GM19324 (cell line): ENCODE results near the gene CASS4.
A peak's percentile ranks its signal among the peaks of the same experiment; 100 is the strongest.

ENCODE experiments used
- ATAC-seq: cut with Tn5 transposase; IDR thresholded peaks from one replicate; pipeline ENCODE4 v1.9.1; 2021; ENCODE audit warnings: mild to moderate bottlenecking, moderate library complexity; ENCODE audit not compliant: unreplicated experiment, low FRiP score

The CASS4 gene

GRCh38 chr20:56440346-56441007 is 28.4 kb downstream of the CASS4 start:
- ATAC-seq: no peak

DNA sequence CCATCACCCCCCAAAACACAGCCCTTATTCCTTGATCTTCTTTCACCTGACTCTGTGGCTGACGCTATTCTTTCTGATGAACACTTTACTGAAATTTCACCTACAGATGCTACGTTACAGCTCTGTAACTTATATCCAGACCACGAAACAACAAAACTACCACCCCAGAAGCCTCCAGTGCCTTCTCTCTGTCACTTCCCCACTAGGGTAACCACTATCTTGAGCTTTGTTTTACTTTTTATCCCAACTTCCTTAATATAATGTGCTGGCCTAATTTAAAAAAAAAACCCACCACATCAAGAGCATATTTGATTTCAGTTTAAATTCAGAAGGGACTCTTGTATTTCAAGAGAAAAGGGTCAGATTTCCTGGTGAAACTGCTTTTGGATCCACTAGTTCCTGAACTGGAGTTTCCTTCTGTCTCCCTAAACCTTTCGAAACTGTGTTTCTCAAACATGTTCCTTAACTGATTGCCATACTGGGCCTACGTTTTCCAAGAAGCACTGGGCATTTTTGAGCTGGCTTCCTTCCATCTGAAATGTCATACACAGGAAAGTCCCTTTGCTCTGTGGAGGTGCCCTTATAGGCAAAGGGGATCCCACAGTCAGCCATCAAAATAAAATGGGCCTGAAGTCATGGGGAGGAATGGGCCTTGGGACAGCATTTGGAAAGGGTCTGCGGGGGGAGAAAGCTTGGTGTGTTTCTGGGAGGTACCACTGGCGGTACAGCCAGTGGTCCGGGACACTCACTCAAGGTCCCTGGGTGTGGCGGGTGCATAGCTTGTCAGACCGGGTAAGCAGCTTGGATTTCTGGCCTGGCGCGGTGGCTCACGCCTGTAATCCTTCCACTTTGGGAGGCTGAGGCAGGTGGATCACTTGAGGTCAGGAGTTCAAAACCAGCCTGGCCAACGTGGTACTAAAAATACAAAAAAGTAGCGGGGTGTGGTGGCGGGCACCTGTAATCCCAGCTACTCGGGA is 30.6 kb downstream of the CASS4 start:
- no peak for ATAC-seq

GRCh38 chr20:56443654-56444540 is 31.8 kb downstream of the CASS4 start:
- ATAC-seq: no peak

- no peak for ATAC-seq
These were observed 33.1 kb downstream of the CASS4 start for GRCh38 chr20:56445130-56445529.

DNA sequence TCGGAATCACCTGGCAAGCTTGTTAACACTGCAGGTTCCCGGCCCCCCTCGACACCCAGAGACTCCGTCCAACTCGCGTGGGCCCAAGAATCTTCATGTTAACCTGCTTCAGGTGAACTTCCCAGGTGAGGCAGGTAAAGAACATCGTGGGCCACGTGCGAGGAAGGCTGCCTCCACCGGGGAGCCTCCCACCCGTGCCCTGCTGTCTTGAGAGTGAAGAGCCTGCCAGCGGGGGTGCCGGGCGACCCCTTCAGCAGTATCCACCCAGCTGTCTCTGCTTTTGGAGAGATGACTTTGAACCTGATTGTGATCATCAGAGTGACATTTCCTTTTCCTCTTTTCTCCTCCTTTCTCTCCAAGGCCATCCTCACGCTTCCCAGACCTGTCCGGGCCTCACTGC is 33.5 kb downstream of the CASS4 start:
- no peak for ATAC-seq

GRCh38 chr20:56447227-56447626 is 35.2 kb downstream of the CASS4 start:
- no peak for ATAC-seq

DNA sequence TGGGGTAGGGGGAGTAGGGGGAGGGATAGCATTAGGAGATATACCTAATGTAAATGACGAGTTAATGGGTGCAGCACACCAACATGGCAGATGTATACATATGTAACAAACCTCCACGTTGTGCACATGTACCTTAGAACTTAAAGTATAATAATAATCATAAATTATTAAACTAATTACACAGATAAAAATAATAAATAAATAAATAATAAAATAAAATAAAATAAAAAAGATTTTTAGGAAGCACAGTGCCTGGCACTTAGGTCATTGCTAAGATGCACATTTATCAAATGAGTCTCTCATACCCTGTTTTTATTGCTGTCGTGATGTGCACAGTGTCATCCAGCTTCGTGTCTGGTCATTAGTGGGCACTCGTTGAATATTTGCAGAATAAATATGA is 37.4 kb downstream of the CASS4 start:
- ATAC-seq: no peak

DNA sequence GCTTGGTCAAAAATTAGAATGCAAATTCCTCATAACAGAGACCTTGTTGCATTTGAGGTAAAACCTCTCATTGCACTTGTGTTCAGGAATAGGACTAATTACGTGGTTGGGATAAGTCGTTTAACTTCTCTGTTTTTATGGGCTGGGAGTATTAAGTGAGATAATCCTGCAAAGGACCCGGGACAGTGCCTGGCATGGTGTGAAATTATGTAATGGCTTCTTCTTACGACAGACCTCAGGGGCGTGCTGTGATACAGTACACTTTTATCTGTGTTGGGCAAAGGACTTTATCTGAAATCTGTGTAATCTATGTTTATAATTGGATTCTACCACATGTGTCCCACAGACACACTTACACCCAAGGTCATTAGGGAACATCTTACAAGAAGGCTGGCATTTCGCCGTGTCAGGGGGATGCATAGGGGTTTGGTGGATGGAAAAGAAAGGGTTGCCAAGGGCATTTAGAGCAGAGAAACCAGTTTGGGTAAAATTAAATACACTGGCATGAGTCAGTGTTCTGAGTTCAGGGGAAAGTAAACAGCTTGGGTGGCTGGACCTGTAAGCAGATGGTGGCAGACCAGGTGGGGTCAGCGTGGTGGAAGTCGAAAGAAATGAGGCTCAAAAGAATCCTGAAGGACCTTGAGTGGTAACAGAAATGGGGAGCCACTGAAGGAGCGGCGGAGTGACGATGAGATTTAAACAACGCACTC is 39.2 kb downstream of the CASS4 start:
- no peak for ATAC-seq

- no peak for ATAC-seq
These were observed 41.3 kb downstream of the CASS4 start for GRCh38 chr20:56453352-56453751.

GRCh38 chr20:56454754-56455153 is 42.7 kb downstream of the CASS4 start:
- ATAC-seq: no peak

GRCh38 chr20:56458206-56458821 is 46.3 kb downstream of the CASS4 start:
- no peak for ATAC-seq

DNA sequence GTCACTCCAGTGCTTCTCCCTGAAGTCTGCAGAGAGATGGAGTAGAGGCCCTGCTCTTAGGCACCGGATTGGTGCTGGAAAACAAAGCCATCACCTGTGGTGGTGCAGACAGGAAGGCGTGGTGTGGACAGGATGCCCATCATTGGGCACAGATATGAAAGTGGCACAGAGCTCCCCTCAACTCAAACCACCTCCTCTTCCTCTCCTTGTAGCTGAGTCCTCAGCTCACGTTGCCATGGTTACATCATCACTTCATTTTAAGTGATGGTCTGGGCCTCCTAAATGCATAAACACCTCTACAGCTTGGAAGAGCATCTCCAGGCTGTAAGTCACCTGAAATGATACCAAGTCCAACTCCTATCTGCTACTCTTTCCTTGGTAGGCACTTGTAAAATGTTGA is 48.4 kb downstream of the CASS4 start:
- ATAC-seq: no peak

GRCh38 chr20:56461576-56461975 is 49.5 kb downstream of the CASS4 start:
- ATAC-seq: no peak

DNA sequence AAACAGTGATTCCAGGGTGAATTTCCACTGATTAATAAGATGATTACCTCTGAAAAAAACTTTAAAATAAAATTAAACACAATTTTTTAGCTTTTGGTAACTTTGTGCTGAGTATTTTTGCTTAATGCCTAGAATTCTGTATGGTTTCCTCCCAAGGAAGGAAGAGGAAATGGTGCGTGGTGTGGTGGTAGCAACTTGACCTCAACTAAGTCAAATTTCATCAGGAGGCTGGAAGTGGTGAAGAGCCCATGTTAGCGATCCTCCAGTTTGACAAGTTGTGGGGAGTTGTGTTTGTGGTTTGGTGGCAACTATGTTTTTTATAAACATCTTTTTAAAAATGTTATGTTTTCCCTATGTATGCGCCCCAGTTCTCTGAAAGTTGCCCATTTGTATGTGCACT is 51.4 kb downstream of the CASS4 start:
- no peak for ATAC-seq

DNA sequence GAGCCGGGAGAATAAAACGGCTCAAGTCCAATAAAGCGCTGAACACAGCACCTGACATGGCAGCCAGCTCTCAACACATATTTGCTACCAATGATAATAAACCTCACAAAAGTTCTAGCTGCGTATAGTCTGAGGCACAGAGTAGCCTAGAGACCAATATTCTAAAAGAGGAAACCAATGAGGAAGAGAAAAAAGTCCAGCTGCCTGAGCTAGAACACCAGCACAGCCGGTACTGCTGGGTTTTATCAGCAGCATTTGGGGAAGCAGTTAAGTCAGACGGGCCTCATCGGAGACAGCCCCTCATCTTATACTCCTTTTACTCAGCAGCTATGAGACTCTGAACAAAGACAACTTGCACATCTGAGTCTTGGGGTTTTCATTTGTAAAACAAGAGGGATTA is 53.9 kb downstream of the CASS4 start:
- no peak for ATAC-seq

GRCh38 chr20:56467968-56468315 is 55.9 kb downstream of the CASS4 start:
- ATAC-seq: no peak

GRCh38 chr20:56468316-56469076 is 56.4 kb downstream of the CASS4 start, which contains the start of gene RTF2:
RTF2 (plus strand) TSS chr20:56468627; CDS start chr20:56468698, 71 bp downstream.
- peak; percentile 100 for ATAC-seq

GRCh38 chr20:56469077-56469449 is 57.0 kb downstream of the CASS4 start:
- ATAC-seq: no peak

DNA sequence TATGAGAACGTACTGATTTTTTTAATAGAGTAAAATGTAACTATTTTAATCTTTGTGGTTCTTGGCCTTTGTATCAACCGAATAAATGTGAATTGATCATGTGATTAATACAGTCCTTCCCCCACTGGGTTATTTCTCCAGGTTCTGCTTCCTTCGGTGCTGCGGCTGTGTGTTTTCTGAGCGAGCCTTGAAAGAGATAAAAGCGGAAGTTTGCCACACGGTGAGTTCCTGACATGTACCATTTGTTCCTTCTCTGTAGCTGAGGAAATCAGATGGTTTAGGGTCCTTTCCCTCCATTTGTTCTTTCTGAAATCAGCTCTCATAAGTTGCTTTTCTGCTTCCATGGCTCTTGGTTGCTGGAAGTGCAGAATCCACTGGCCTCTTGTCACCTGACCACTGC is 71.9 kb downstream of the CASS4 start:
- ATAC-seq: no peak
